WTC11 (cell line): ENCODE measurements around the gene PDZRN3. TPM values are rescaled to one million over a fixed set of nuclear protein-coding genes. Genes with fewer than 3 reads are reported as not detected.

Experiments
- ATAC-seq: fragments of 200-7000 bp; cut with Tn5 transposase; 2 replicates; pipeline ENCODE4 v1.10.0; 2021; ENCODE audit warnings: mild to moderate bottlenecking, moderate library complexity
- CTCF ChIA-PET: fragments of 300-600 bp; sonication (Branson Sonifier 250); formaldehyde crosslinking; loops from one replicate; lab custom pipeline; 2021; ENCODE audit warnings: antibody characterized with exemption; lab: Charles Lee
- POLR2A ChIA-PET: fragments of 350-600 bp; sonication (Branson Sonifier 250); formaldehyde crosslinking; loops from one replicate; lab custom pipeline; 2021; ENCODE audit warnings: antibody characterized with exemption; lab: Charles Lee
- DNase-seq: peaks from one replicate; pipeline ENCODE4 v3.0.0; 2021; ENCODE audit warnings: low spot score
- H3K27ac Mint-ChIP-seq: 2 replicates; pipeline ENCODE4 v1.8.0; 2021; ENCODE audit warnings: mixed read lengths
- H3K27me3 Mint-ChIP-seq: 2 replicates; pipeline ENCODE4 v1.8.0; 2021; ENCODE audit warnings: low read depth, mild to moderate bottlenecking, moderate library complexity, mixed read lengths
- H3K36me3 Mint-ChIP-seq: 2 replicates; pipeline ENCODE4 v1.8.0; 2021; ENCODE audit warnings: mixed read lengths
- H3K4me1 Mint-ChIP-seq: 2 replicates; pipeline ENCODE4 v1.8.0; 2022; ENCODE audit warnings: mixed read lengths
- H3K4me3 Mint-ChIP-seq: 2 replicates; pipeline ENCODE4 v1.8.0; 2021; ENCODE audit warnings: mild to moderate bottlenecking, moderate library complexity, mixed read lengths
- H3K9me3 Mint-ChIP-seq: 2 replicates; pipeline ENCODE4 v1.8.0; 2021; ENCODE audit warnings: mixed read lengths
- ARID4B ChIP-seq: sonication (generic); formaldehyde crosslinking; IDR thresholded peaks from 2 replicates; pipeline ENCODE4 v1.8.0; 2023; ENCODE audit warnings: missing genetic modification reagents, mild to moderate bottlenecking, borderline replicate concordance
- ELF4 ChIP-seq: sonication (generic); formaldehyde crosslinking; IDR thresholded peaks from 2 replicates; pipeline ENCODE4 v1.8.1; 2022; ENCODE audit warnings: low read depth, mild to moderate bottlenecking, moderate library complexity, missing genetic modification reagents
- FOXP1 ChIP-seq: sonication (generic); formaldehyde crosslinking; IDR thresholded peaks from 2 replicates; pipeline ENCODE4 v1.8.0; 2022; ENCODE audit warnings: missing genetic modification reagents, mild to moderate bottlenecking, moderate library complexity, borderline replicate concordance
- HMGXB4 ChIP-seq: sonication (generic); formaldehyde crosslinking; IDR thresholded peaks from 2 replicates; pipeline ENCODE4 v1.8.1; 2023; ENCODE audit warnings: mild to moderate bottlenecking, moderate library complexity, missing genetic modification reagents
- KAT7 ChIP-seq: sonication (generic); formaldehyde crosslinking; IDR thresholded peaks from 2 replicates; pipeline ENCODE4 v1.8.1; 2023; ENCODE audit warnings: missing genetic modification reagents, mild to moderate bottlenecking, borderline replicate concordance
- MLX ChIP-seq: sonication (generic); formaldehyde crosslinking; IDR thresholded peaks from 2 replicates; pipeline ENCODE4 v1.8.1; 2023; ENCODE audit warnings: mild to moderate bottlenecking, missing genetic modification reagents, moderate library complexity
- MYBL2 ChIP-seq: sonication (generic); formaldehyde crosslinking; IDR thresholded peaks from 2 replicates; pipeline ENCODE4 v1.8.1; 2023; ENCODE audit warnings: mild to moderate bottlenecking, moderate library complexity, missing genetic modification reagents
- PRRX2 ChIP-seq: fragments of 250-450 bp; sonication (Bioruptor Pico); IDR thresholded peaks from 2 replicates; pipeline ENCODE4 v1.8.0; 2021; ENCODE audit warnings: mild to moderate bottlenecking
- RORB ChIP-seq: fragments of 250-450 bp; sonication (Bioruptor Pico); IDR thresholded peaks from 2 replicates; pipeline ENCODE4 v1.9.0; 2021; ENCODE audit warnings: mild to moderate bottlenecking
- SMAD3 ChIP-seq: sonication (generic); formaldehyde crosslinking; IDR thresholded peaks from 2 replicates; pipeline ENCODE4 v1.8.0; 2022; ENCODE audit warnings: missing genetic modification reagents, mild to moderate bottlenecking, borderline replicate concordance
- SMAD4 ChIP-seq: sonication (generic); formaldehyde crosslinking; IDR thresholded peaks from 2 replicates; pipeline ENCODE4 v1.8.0; 2022; ENCODE audit warnings: mild to moderate bottlenecking, missing genetic modification reagents
- TCF7 ChIP-seq: sonication (generic); formaldehyde crosslinking; IDR thresholded peaks from 2 replicates; pipeline ENCODE4 v1.8.0; 2022; ENCODE audit warnings: mild to moderate bottlenecking, low read depth, missing genetic modification reagents, moderate library complexity
- TP53 ChIP-seq: sonication (generic); formaldehyde crosslinking; IDR thresholded peaks from 2 replicates; pipeline ENCODE4 v1.8.1; 2023; ENCODE audit warnings: mild to moderate bottlenecking, missing genetic modification reagents
- ZBTB21 ChIP-seq: sonication (generic); formaldehyde crosslinking; IDR thresholded peaks from 2 replicates; pipeline ENCODE4 v1.8.1; 2023; ENCODE audit warnings: mild to moderate bottlenecking, missing genetic modification reagents, borderline replicate concordance
- ZNF138 ChIP-seq: sonication (generic); formaldehyde crosslinking; conservative IDR thresholded peaks from 2 replicates; pipeline ENCODE4 v1.8.1; 2022; ENCODE audit warnings: mild to moderate bottlenecking, moderate library complexity, missing genetic modification reagents
- ZNF317 ChIP-seq: sonication (generic); formaldehyde crosslinking; IDR thresholded peaks from 2 replicates; pipeline ENCODE4 v1.8.1; 2023; ENCODE audit warnings: low read depth, mild to moderate bottlenecking, moderate library complexity, missing genetic modification reagents, borderline replicate concordance
- ZSCAN18 ChIP-seq: fragments of 250-450 bp; sonication (Bioruptor Pico); IDR thresholded peaks from 2 replicates; pipeline ENCODE4 v2.1.2; 2022; ENCODE audit warnings: mild to moderate bottlenecking, moderate library complexity
- total RNA-seq: library from RNA; stranded (reverse); gene quantifications from 3 replicates; pipeline ENCODE4 v1.2.3, GENCODE V29; 2021
- TF ChIP-seq, protein P1 (sequence below): sonication (generic); formaldehyde crosslinking; IDR thresholded peaks from 2 replicates; pipeline ENCODE4 v1.8.1; 2022; ENCODE audit warnings: low read depth, mild to moderate bottlenecking, moderate library complexity, missing genetic modification reagents, borderline replicate concordance
- TF ChIP-seq, protein P2 (sequence below): sonication (generic); formaldehyde crosslinking; IDR thresholded peaks from 2 replicates; pipeline ENCODE4 v1.8.0; 2023; ENCODE audit warnings: missing genetic modification reagents

PDZRN3 gene
- total RNA-seq, 1 experiment from 2014 or later: 9.5 TPM

DNA sequence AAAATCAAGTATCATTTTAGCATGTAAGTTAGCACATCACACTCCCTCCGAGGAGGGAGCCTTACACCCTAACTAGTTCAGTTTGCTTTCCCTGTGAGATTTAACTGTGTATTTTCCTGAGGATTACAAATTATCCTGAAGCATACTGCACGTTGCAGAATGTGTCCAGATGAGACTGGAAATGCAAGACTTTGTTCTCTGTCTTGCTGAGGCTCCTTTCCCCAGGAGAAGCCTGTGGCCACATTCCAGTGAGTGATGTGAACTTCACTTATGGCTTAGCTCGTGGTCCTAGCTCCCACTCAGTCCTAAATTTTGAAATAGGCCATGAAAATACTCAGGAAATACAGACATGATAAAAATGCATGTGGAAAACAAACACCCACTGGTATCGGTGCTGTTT is 23.7 kb downstream of the PDZRN3 start:
- TF ChIP-seq ELF4 (CRISPR knock-in tag): no peak
- no peak for TF ChIP-seq MYBL2 (CRISPR knock-in tag)
- TF ChIP-seq, protein P1, sequence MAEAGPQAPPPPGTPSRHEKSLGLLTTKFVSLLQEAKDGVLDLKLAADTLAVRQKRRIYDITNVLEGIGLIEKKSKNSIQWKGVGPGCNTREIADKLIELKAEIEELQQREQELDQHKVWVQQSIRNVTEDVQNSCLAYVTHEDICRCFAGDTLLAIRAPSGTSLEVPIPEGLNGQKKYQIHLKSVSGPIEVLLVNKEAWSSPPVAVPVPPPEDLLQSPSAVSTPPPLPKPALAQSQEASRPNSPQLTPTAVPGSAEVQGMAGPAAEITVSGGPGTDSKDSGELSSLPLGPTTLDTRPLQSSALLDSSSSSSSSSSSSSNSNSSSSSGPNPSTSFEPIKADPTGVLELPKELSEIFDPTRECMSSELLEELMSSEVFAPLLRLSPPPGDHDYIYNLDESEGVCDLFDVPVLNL: no peak
- TF ChIP-seq TCF7: no peak
- no peak for TF ChIP-seq HMGXB4
- TF ChIP-seq SMAD3 (CRISPR knock-in tag): no peak
- TF ChIP-seq KAT7 (CRISPR knock-in tag): no peak
- no peak for TF ChIP-seq ZSCAN18 (CRISPR knock-in tag)
- TF ChIP-seq SMAD4 (CRISPR knock-in tag): no peak
- TF ChIP-seq ZNF317 (CRISPR knock-in tag): no peak
- no peak for TF ChIP-seq TP53 (CRISPR knock-in tag)
- TF ChIP-seq, protein P2, sequence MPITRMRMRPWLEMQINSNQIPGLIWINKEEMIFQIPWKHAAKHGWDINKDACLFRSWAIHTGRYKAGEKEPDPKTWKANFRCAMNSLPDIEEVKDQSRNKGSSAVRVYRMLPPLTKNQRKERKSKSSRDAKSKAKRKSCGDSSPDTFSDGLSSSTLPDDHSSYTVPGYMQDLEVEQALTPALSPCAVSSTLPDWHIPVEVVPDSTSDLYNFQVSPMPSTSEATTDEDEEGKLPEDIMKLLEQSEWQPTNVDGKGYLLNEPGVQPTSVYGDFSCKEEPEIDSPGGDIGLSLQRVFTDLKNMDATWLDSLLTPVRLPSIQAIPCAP (CRISPR knock-in tag): no peak
- no peak for TF ChIP-seq RORB (CRISPR knock-in tag)
- TF ChIP-seq ARID4B (CRISPR knock-in tag): no peak
- no peak for TF ChIP-seq FOXP1 (CRISPR knock-in tag)
- no peak for TF ChIP-seq MLX
- TF ChIP-seq ZBTB21 (CRISPR knock-in tag): no peak
- no peak for TF ChIP-seq ZNF138 (CRISPR knock-in tag)
- TF ChIP-seq PRRX2 (CRISPR knock-in tag): no peak
- no peaks in the 10 kb centered on the region for H3K27me3 Mint-ChIP-seq
- CTCF ChIA-PET: interaction anchor here (1.5 kb wide), 1 partner anchor 23 kb away, joined by 3 read pairs; no protein-coding TSS in a partner anchor
- POLR2A ChIA-PET: no interaction called here
- peaks cover under 1% of the 10 kb centered on the region; the same call in 1 of the 2 replicates for H3K9me3 Mint-ChIP-seq
- peaks cover 8% of the 10 kb centered on the region for H3K4me1 Mint-ChIP-seq
- 0 out of 2 replicates have a peak, but pooled peaks cover 2% of the 10 kb centered on the region for H3K36me3 Mint-ChIP-seq
- DNase-seq (no peak), ATAC-seq (no peak)
- H3K27ac Mint-ChIP-seq: no peak overlapping the region
- no peak overlapping the region for H3K4me3 Mint-ChIP-seq
